Measurements from ENCODE around the gene TNRC18.
"Not testable (repeated sequence)": the region's sequence is repeated elsewhere in the genome, so short reads cannot be mapped to it uniquely, and the experiment has no call there.

TNRC18 gene

GRCh38 chr7:5291301-5291700 lies 132.3 kb downstream of the TNRC18 start:
- no peak for DNase-seq
- no peak overlapping the region for H3K4me3 ChIP-seq (ENCODE audit: low read depth, low read length)
- no peaks in the 10 kb centered on the region for H3K36me3 ChIP-seq (replicated peaks)
- H3K27ac ChIP-seq: no peak overlapping the region
- no peak for TF ChIP-seq CTCF (IDR thresholded peaks at IDR 0.05; ENCODE audit: low read depth, low read length, missing control alignments)
- H3K27me3 ChIP-seq (replicated peaks): no peaks in the 10 kb centered on the region
- in situ Hi-C loops (cut with HindIII; ENCODE audit: low pct_ligation_motif_present, low sequenced_read_pairs): no loop called here

GRCh38 chr7:5289355-5289754 lies 134.3 kb downstream of the TNRC18 start:
- no peak for DNase-seq
- no peak overlapping the region for H3K4me3 ChIP-seq (ENCODE audit: low read depth, low read length)
- no peaks in the 10 kb centered on the region for H3K27me3 ChIP-seq (replicated peaks)
- H3K36me3 ChIP-seq (replicated peaks): no peaks in the 10 kb centered on the region
- H3K27ac ChIP-seq: no peak overlapping the region
- in situ Hi-C loops (cut with HindIII; ENCODE audit: low pct_ligation_motif_present, low sequenced_read_pairs): no loop called here
- no peak for TF ChIP-seq CTCF (IDR thresholded peaks at IDR 0.05; ENCODE audit: low read depth, low read length, missing control alignments)

- H3K36me3 ChIP-seq (replicated peaks); DNase-seq; H3K4me3 ChIP-seq (ENCODE audit: low read depth, low read length); in situ Hi-C loops (cut with HindIII; ENCODE audit: low pct_ligation_motif_present, low sequenced_read_pairs); H3K27me3 ChIP-seq (replicated peaks); H3K27ac ChIP-seq: not testable (repeated sequence)
Observed at GRCh38 chr7:5288560-5288959, 135.1 kb downstream of the TNRC18 start.

GRCh38 chr7:5287802-5288201 lies 135.8 kb downstream of the TNRC18 start:
- H3K36me3 ChIP-seq (replicated peaks): no peaks in the 10 kb centered on the region
- no peak for DNase-seq
- no peaks in the 10 kb centered on the region for H3K27me3 ChIP-seq (replicated peaks)
- H3K4me3 ChIP-seq (ENCODE audit: low read depth, low read length): no peak overlapping the region
- no peak for TF ChIP-seq CTCF (IDR thresholded peaks at IDR 0.05; ENCODE audit: low read depth, low read length, missing control alignments)
- no peak overlapping the region for H3K27ac ChIP-seq
- in situ Hi-C loops (cut with HindIII; ENCODE audit: low pct_ligation_motif_present, low sequenced_read_pairs): no loop called here

GRCh38 chr7:5287373-5287772 lies 136.3 kb downstream of the TNRC18 start:
- DNase-seq; H3K27ac ChIP-seq; H3K4me3 ChIP-seq (ENCODE audit: low read depth, low read length); H3K27me3 ChIP-seq (replicated peaks); in situ Hi-C loops (cut with HindIII; ENCODE audit: low pct_ligation_motif_present, low sequenced_read_pairs); H3K36me3 ChIP-seq (replicated peaks): not testable (repeated sequence)

GRCh38 chr7:5286933-5287332 lies 136.7 kb downstream of the TNRC18 start:
- Histone ChIP-seq H3K4me3 (ENCODE audit: low read depth, low read length) (no peak overlapping the region), H3K36me3 (replicated peaks) (no peaks in the 10 kb centered on the region), H3K27me3 (replicated peaks) (no peaks in the 10 kb centered on the region), H3K27ac (no peak overlapping the region)
- in situ Hi-C loops (cut with HindIII; ENCODE audit: low pct_ligation_motif_present, low sequenced_read_pairs): no loop called here
- no peak for DNase-seq
- no peak for TF ChIP-seq CTCF (IDR thresholded peaks at IDR 0.05; ENCODE audit: low read depth, low read length, missing control alignments)

Data from brain microvascular endothelial cell (primary cell).